ENCODE measurements around the gene DYNLT2. TPM values are rescaled to one million over a fixed set of nuclear protein-coding genes. Genes with fewer than 3 reads are reported as not detected.

The DYNLT2 gene
- total and polyA plus RNA-seq, 2 donors (not counting 1 experiment from before 2014, with no cell fraction given), result 0.49 to 0.83 TPM

DNA sequence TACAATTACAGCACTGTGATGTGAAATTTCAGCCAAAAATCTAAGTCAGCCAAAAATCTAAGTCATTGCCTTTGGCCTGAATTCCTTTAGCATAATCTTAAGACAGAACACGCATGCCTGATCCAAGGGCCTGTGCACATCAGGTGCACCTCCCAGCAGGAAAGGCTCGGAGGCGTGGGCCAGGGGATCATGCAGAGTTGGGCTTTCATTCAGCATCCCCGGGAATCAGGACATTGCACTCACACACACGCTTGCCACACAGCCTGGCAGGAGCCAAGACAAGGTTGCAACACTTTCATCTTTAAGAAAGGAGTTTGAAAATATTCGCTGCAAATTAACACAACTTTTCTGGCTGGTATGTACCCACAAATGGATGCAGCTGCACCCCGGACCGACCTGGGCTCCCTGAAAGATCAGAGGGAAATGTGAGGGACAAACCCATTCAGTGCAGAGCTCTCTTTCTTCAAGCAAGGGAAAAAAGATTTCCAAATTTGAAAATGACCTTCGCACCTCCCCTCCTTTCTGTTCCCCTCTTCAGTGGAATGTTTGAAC, 48.8 kb upstream of the DYNLT2 start:
- Histone ChIP-seq H3K9ac (ENCODE audit: insufficient read depth, low read length) (no peak overlapping the region), H3K9me3 (ENCODE audit: control insufficient read depth, insufficient read depth, low read depth, low read length) (no peaks in the 10 kb centered on the region), H4K20me1 (ENCODE audit: control insufficient read depth, extremely low read depth, insufficient read depth, low read length) (no peaks in the 10 kb centered on the region), H3K4me2 (ENCODE audit: extremely low read depth, insufficient read depth, low read length) (peak overlapping the region; percentile 44), H3K27me3 (ENCODE audit: control insufficient read depth, insufficient read depth, low read length) (no peaks in the 10 kb centered on the region), H3K4me1 (ENCODE audit: control insufficient read depth, extremely low read depth, insufficient read depth, low read length) (no peaks in the 10 kb centered on the region), H3K79me2 (ENCODE audit: control insufficient read depth, insufficient read depth, low read length) (no peaks in the 10 kb centered on the region), H3K4me3 (replicated peaks in 1 of 4; ENCODE audit: control extremely low read depth in 1 of 4, insufficient read depth in 1 of 4, low read depth in 3 of 4, low read length in 4 of 4) (no peak overlapping the region), H2AFZ (ENCODE audit: low read length) (no peak overlapping the region), H3K27ac (ENCODE audit: insufficient read depth, low read length) (no peak overlapping the region), H3K36me3 (ENCODE audit: control insufficient read depth, insufficient read depth, low read length) (no peaks in the 10 kb centered on the region)
- peak in 1 of 2 donors; percentile 33 for DNase-seq (ENCODE audit: low read depth in 2 of 2)
- no peak for TF ChIP-seq EZH2 (IDR thresholded peaks at IDR 0.05; ENCODE audit: low read length, missing control alignments)
- TF ChIP-seq, protein P1, sequence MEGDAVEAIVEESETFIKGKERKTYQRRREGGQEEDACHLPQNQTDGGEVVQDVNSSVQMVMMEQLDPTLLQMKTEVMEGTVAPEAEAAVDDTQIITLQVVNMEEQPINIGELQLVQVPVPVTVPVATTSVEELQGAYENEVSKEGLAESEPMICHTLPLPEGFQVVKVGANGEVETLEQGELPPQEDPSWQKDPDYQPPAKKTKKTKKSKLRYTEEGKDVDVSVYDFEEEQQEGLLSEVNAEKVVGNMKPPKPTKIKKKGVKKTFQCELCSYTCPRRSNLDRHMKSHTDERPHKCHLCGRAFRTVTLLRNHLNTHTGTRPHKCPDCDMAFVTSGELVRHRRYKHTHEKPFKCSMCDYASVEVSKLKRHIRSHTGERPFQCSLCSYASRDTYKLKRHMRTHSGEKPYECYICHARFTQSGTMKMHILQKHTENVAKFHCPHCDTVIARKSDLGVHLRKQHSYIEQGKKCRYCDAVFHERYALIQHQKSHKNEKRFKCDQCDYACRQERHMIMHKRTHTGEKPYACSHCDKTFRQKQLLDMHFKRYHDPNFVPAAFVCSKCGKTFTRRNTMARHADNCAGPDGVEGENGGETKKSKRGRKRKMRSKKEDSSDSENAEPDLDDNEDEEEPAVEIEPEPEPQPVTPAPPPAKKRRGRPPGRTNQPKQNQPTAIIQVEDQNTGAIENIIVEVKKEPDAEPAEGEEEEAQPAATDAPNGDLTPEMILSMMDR (conservative IDR thresholded peaks at IDR 0.05 in 1 of 2, IDR thresholded peaks at IDR 0.05 in 1 of 2; ENCODE audit: low read depth in 1 of 2, low read length in 2 of 2), result no peak

DNA sequence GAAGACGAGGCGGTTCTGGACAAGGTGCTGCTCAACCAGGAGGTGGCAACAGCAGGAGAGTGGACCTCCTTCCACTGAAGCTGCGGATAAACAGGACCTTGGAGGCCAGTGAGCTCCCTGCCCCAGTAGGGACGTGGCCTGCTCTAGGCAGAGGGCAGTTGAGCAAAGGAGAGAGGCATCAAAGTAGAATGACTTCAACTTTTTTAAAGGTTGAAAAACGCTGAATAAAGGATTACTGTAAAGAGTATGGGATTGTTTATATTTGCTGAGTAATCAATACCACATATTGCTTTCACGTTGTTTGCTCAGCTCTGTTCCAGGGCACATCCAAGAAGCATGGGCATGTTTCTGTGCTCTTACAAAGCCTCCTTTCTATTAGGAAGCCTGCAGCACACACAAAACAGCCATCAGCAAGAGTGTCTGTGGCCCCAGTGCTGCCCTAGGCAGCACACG, 48.1 kb upstream of the DYNLT2 start:
- H2AFZ ChIP-seq (ENCODE audit: low read length), result no peak overlapping the region
- no peak overlapping the region for H3K4me2 ChIP-seq (ENCODE audit: extremely low read depth, insufficient read depth, low read length)
- DNase-seq (ENCODE audit: low read depth in 2 of 2), result no peak
- no peak overlapping the region for H3K9ac ChIP-seq (ENCODE audit: insufficient read depth, low read length)
- TF ChIP-seq, protein P1 (conservative IDR thresholded peaks at IDR 0.05 in 1 of 2, IDR thresholded peaks at IDR 0.05 in 1 of 2; ENCODE audit: low read depth in 1 of 2, low read length in 2 of 2), result no peak
- no peak for TF ChIP-seq EZH2 (IDR thresholded peaks at IDR 0.05; ENCODE audit: low read length, missing control alignments)
- H3K79me2 ChIP-seq (ENCODE audit: control insufficient read depth, insufficient read depth, low read length), result no peaks in the 10 kb centered on the region
- H3K27ac ChIP-seq (ENCODE audit: insufficient read depth, low read length), result no peak overlapping the region
- no peak overlapping the region for H3K4me3 ChIP-seq (replicated peaks in 1 of 4; ENCODE audit: control extremely low read depth in 1 of 4, insufficient read depth in 1 of 4, low read depth in 3 of 4, low read length in 4 of 4)
- no peaks in the 10 kb centered on the region for H3K27me3 ChIP-seq (ENCODE audit: control insufficient read depth, insufficient read depth, low read length)
- H4K20me1 ChIP-seq (ENCODE audit: control insufficient read depth, extremely low read depth, insufficient read depth, low read length), result no peaks in the 10 kb centered on the region
- no peaks in the 10 kb centered on the region for H3K9me3 ChIP-seq (ENCODE audit: control insufficient read depth, insufficient read depth, low read depth, low read length)
- no peaks in the 10 kb centered on the region for H3K36me3 ChIP-seq (ENCODE audit: control insufficient read depth, insufficient read depth, low read length)
- no peaks in the 10 kb centered on the region for H3K4me1 ChIP-seq (ENCODE audit: control insufficient read depth, extremely low read depth, insufficient read depth, low read length)

DNA sequence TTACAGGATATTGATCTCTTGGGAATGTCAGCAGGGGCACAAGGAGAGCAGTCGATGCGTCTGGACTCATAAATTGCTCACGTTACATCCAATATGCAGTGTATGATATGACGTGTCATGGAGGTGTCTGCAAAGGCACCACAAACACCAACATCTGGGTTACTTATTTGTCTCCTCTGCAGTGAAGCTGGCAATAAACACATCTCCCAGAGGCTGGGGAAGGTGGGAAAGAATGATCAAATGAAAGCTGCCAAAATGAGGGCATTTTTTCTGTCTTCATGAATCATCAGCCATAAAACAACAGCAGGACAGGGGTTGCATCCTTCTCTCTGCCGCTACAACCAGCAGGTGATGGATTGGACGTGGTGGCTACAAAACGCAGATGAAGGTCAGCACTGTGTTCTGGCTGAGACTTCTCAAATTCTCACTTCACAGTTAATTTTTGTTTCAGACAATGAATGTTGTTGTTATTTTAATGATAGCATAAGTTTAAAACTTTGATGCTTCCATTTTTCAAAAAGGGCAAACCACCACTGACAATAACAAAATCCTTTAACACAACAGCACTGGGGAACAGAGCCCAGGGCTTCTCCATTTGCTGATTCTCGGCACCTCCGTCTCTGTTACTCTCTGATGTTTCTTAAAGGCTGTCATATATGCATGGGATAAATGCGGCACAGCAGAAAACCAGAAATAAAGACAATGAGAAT, 47.5 kb upstream of the DYNLT2 start:
- H3K9ac ChIP-seq (ENCODE audit: insufficient read depth, low read length), result no peak overlapping the region
- no peaks in the 10 kb centered on the region for H3K4me1 ChIP-seq (ENCODE audit: control insufficient read depth, extremely low read depth, insufficient read depth, low read length)
- H3K9me3 ChIP-seq (ENCODE audit: control insufficient read depth, insufficient read depth, low read depth, low read length), result no peaks in the 10 kb centered on the region
- no peaks in the 10 kb centered on the region for H3K79me2 ChIP-seq (ENCODE audit: control insufficient read depth, insufficient read depth, low read length)
- no peak for DNase-seq (ENCODE audit: low read depth in 2 of 2)
- H3K27me3 ChIP-seq (ENCODE audit: control insufficient read depth, insufficient read depth, low read length), result no peaks in the 10 kb centered on the region
- no peak overlapping the region for H3K27ac ChIP-seq (ENCODE audit: insufficient read depth, low read length)
- H4K20me1 ChIP-seq (ENCODE audit: control insufficient read depth, extremely low read depth, insufficient read depth, low read length), result no peaks in the 10 kb centered on the region
- no peaks in the 10 kb centered on the region for H3K36me3 ChIP-seq (ENCODE audit: control insufficient read depth, insufficient read depth, low read length)
- H3K4me3 ChIP-seq (replicated peaks in 1 of 4; ENCODE audit: control extremely low read depth in 1 of 4, insufficient read depth in 1 of 4, low read depth in 3 of 4, low read length in 4 of 4), result no peak overlapping the region
- no peak overlapping the region for H3K4me2 ChIP-seq (ENCODE audit: extremely low read depth, insufficient read depth, low read length)
- TF ChIP-seq, protein P1 (conservative IDR thresholded peaks at IDR 0.05 in 1 of 2, IDR thresholded peaks at IDR 0.05 in 1 of 2; ENCODE audit: low read depth in 1 of 2, low read length in 2 of 2), result no peak
- TF ChIP-seq EZH2 (IDR thresholded peaks at IDR 0.05; ENCODE audit: low read length, missing control alignments), result no peak
- no peak overlapping the region for H2AFZ ChIP-seq (ENCODE audit: low read length)
